OCI-LY1 (cell line): Measurements from ENCODE around the gene GGN.

Experiments
- CTCF ChIP-seq: fragments of 200-600 bp; sonication (generic), shearing (Covaris generic); IDR thresholded peaks from 2 replicates; pipeline ENCODE4 v1.5.1; 2017; ENCODE audit warnings: mild to moderate bottlenecking, antibody characterized with exemption, low read length, moderate library complexity, mixed read lengths
- EZH2 ChIP-seq: fragments of 200-600 bp; sonication (generic), shearing (Covaris generic); IDR thresholded peaks from 2 replicates; pipeline ENCODE4 v1.8.0; 2017; ENCODE audit warnings: borderline replicate concordance, mixed run types, mild to moderate bottlenecking, antibody characterized with exemption, low read length, moderate library complexity, mixed read lengths

DNA sequence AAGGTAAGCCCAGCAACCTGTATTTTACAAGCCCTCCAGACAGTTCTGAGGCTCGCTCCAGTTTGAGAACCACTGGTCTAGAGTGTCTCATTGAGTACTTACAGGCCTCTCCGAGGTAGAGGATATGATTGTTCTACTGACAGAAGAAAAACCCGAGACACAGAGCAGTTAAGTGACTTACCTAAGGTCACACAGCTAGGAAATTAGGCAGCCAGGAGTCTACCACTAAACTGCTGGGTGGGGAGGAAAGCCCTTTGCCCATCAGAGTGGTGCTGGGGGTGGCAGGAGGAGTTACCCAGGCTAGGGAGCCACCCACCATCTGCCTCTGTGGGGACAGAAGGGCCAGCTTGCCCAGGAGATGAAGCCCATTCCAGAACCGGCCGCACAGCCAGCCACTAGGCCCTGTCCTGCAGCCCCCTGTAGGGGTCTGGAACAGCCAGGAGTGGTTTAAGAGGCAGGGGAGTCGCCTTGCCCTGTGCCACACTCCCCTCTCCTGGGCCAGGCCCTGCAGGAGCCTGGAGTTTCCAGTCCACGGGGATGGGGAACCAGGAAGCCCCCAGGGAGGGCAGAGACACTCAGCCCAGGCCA lies 37.5 kb upstream of the GGN start:
- TF ChIP-seq CTCF (no peak), EZH2 (no peak)
